T47D (cell line): ENCODE data around the gene ZNF268.

Experiments used
- DNase-seq, 2 experiments: peaks; one replicate each; pipeline versions ENCODE4 v3.0.0 to v3.0.0-alpha.2; 2011 to 2012; ENCODE audit warnings: low read depth in 1 of 2, low spot score in 1 of 2
- JUND ChIP-seq: IDR thresholded peaks from 2 replicates; pipeline ENCODE4 v1.6.1; 2012; ENCODE audit warnings: low read depth
- in situ Hi-C: cut with HindIII; loops from 2 replicates; pipeline ENCODE4 v1.10.0; 2016; ENCODE audit warnings: low sequenced_read_pairs, low pct_unique_long_range_greater_than_20kb

Gene ZNF268

DNA sequence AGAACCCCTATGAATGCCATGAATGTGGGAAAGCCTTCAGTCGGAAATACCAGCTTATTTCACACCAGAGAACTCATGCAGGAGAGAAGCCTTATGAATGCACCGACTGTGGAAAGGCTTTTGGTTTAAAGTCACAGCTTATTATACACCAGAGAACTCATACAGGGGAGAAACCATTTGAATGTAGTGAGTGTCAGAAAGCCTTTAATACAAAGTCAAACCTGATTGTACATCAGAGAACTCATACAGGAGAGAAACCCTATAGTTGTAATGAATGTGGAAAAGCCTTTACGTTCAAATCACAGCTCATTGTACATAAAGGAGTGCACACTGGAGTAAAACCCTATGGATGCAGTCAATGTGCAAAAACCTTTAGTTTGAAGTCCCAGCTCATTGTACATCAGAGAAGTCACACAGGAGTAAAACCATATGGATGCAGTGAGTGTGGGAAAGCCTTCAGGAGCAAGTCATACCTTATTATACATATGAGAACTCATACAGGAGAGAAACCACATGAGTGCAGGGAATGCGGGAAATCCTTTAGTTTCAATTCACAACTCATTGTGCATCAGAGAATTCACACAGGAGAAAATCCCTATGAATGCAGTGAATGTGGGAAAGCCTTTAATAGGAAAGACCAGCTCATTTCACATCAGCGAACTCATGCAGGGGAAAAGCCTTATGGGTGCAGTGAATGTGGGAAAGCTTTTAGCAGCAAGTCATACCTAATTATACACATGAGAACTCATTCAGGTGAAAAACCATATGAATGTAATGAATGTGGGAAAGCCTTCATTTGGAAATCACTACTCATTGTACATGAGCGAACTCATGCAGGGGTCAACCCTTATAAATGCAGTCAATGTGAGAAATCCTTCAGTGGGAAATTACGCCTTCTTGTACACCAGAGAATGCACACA is 22.3 kb downstream of the ZNF268 start:
- DNase-seq = peak in 1 of 2 experiments; percentile 52
- TF ChIP-seq JUND = no peak

DNA sequence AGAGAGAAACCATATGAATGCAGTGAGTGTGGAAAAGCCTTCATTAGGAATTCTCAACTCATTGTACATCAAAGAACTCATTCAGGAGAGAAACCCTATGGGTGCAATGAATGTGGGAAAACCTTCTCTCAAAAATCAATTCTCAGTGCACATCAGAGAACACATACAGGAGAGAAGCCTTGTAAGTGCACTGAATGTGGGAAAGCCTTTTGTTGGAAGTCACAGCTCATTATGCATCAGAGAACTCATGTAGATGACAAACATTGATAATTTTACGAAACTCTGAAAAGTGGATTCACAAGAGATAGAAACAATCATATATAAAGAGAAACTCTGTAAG is 22.9 kb downstream of the ZNF268 start:
- in situ Hi-C loops = no loop called here
- no peak for TF ChIP-seq JUND
- peak in 1 of 2 experiments; percentile 33 for DNase-seq

More for the DNA sequence above, 22.3 kb downstream of the ZNF268 start:
- in situ Hi-C loops = no loop called here

DNA sequence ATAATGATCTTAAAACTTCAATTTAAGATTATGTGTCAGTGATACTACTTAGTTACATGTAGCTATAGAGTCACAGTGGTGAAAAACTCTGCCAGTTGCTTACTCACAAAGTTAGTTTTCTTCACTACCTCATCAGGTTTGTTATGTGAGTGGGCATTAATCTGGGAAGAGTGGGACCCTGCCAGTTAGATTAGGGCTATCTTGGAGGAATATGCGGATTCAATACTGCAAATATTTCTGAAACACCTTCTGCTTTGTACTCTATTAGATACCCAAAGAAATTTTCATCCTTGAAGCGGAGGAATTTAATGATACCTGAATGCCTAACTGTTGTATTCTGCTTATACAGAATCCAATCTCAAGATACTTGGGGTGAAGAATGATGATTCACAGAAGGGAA is 25.1 kb downstream of the ZNF268 start:
- in situ Hi-C loops = no loop called here
- no peak for DNase-seq
- TF ChIP-seq JUND = no peak

DNA sequence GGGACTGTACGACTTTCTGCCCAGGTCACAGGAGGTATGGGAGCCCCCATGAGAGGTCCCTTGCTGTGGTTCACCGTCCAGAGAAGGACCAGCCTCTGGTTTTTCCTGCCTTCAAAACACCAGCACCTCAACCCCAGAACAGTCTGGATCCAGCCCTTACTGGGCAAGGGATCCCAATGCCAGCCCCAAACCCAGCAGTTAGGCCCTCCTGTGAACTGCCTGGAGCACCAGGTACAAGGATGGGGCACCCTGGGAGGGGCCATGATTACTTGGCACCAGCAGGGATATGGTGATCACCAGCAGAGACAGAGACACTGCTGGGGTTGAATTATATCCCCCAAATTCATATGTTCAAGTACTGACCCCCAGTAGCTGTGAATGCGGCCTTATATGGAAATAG is 34.4 kb downstream of the ZNF268 start:
- in situ Hi-C loops = no loop called here
- DNase-seq = no peak
- no peak for TF ChIP-seq JUND

DNA sequence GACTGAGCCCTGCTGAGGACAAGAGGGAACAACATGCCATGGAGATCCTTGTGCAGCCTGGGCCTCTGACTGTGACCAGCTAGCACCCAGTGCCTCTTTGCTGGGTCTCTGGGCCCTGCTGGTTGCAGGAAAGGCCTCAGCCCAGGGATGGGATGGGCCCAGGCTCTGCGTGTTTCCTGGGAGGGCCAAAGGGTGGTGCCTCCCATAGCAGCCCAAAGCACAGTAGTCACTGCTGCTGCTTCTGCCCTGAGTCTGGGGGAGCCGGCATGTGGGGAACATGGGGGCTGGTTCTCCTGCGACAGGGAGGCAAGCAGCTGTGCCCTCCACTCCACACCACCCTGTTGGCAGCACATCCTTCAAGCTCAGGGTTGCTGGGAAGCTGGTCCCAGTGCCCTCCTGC is 35.9 kb downstream of the ZNF268 start:
- TF ChIP-seq JUND = no peak
- in situ Hi-C loops = no loop called here
- no peak for DNase-seq

DNA sequence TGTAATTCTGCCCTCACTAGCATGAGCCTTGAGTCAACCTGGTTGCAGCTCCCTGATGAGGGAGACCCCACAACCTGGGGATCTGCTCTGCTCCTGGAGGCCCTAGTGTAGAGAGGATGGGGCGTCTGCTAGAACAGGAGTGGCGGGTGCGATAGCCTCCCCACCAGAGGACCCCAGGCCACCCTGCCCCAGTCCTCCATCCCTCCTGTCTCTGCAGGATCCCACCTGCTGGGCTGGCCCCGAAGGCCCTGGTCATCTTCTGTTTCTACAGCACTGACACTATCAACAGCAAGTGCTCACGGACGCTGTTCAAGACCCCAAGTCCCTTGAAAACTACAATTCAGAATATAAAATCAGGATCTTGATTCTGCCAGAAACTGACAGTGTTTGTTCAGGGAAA is 39.2 kb downstream of the ZNF268 start:
- no peak for TF ChIP-seq JUND
- in situ Hi-C loops = no loop called here
- DNase-seq = no peak

DNA sequence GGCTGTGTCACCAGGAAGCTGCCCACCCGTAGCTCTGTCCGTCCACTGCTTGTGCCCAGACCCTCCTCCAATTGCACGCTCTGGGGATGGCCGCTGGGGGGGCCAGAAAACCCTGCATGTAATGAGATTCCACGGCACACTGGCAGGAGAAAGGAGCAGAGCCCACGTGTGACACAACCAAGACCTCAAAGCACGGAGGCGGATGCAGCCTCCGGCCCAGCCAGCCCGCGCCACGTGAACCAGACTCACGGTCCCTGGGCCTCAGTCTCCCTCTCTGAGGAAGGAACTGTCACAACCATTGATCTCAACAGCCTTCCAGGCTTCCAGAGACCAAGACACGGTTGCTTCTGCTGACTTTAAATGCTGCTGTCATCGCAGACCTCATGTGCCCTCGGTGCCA is 39.9 kb downstream of the ZNF268 start:
- no peak for DNase-seq
- TF ChIP-seq JUND = no peak
- in situ Hi-C loops = no loop called here

DNA sequence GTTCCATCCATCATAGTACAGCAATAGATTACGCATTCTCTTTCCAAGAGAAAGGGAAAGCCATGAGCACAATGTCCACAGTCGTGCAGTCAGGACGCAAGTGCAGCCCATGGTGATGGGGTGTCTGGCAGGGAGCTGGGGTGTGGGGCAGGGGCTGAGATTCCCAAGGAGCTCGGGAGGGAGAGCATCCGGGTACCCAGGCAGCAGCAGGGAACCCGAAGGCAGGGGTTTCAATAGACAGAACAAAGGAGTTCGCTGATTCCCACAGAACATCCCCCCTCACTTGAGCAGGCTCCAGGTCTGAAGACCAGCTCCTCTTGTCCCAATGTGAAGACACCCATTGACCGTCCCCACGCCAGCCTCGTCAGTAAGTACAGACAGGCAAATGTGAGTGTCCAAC is 40.9 kb downstream of the ZNF268 start:
- no peak for DNase-seq
- in situ Hi-C loops = no loop called here
- no peak for TF ChIP-seq JUND

DNA sequence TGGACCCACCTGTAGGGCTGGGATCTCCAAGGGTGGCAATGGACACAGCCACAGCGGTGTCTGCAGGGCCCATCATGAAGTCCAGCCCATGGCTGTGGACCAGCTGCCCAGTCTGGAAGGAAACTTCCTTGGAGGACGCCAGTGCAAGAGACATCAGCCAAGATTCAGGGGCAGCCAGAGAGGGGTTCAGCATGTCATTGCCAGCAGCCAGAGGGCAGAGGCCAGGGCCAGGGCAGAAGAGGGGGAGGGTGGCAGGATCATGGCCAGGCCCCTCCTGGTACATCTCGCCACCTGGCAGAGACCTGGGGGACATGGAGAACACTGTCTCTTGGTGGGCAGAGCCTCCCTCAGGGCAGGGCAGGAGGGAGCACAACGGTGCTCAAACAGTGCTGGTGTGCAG is 44.2 kb downstream of the ZNF268 start:
- no peak for DNase-seq
- no peak for TF ChIP-seq JUND
- in situ Hi-C loops = no loop called here

DNA sequence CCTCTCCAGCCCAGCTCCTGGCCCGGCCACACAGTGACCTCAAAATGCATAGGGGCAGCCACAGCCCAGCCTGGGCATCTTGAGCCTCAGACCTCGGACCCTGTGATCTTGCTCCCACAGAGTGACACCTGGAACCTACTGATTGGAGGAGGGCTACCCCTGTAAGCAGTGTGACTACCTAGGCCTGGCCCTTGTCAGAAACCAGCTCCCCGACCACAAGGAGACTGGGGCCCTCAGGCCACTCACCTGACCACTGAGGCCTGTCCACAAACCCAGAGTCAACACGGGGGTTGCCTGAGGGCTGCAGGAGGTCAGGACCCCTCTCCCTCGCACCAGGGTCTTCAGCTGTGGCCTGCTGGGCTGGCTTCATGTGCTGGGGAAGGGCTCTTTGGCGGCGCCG is 45.4 kb downstream of the ZNF268 start:
- no peak for DNase-seq
- in situ Hi-C loops = no loop called here
- TF ChIP-seq JUND = no peak

DNA sequence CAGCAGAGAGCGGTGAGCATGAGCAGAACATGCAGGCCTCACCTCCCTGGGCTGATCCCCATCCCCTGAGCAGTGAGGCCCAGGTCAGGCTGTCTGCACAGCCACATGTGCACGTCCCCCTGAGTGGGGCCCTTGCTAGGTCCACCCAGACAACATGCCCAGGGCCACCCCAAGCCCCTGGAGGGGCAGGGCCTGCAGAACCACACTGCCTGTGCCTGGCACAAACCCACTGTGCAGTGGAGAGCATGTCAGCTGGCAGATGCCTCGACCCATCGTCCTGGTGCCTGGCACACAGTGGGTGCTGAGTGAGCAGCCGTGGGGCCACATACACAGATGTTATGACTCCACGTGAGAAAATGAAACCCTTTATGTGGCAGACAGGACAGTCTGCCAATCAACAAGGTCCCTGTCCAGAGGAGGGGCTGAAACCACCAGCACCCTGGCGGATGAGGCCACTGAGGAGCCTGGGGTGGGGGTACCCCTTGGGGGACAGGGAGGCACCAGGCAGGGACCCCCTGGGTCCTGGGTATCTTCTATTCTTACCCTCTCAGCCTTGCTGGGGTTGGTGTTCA is 46.1 kb downstream of the ZNF268 start:
- no peak for DNase-seq
- no peak for TF ChIP-seq JUND
- in situ Hi-C loops = no loop called here

DNA sequence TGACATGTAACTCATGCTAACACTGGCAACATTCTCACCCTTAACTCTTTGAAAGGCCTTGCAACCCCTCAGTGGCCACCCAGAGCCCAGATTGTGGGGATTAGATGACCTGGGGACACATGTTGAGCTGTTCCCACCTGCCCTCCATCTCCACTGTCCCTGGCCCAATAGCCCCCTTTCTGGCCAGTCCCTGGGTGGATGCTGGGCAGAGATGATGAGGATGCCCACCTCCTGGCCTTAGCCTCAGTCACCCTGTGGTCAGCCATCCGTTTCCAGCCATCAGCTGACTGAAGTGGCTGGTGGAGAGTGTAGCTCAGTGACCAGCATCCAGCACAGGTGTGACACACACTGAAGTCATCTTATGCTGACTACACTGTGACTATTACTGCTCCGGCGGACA is 49.7 kb downstream of the ZNF268 start:
- no peak for DNase-seq
- no peak for TF ChIP-seq JUND
- in situ Hi-C loops = no loop called here

DNA sequence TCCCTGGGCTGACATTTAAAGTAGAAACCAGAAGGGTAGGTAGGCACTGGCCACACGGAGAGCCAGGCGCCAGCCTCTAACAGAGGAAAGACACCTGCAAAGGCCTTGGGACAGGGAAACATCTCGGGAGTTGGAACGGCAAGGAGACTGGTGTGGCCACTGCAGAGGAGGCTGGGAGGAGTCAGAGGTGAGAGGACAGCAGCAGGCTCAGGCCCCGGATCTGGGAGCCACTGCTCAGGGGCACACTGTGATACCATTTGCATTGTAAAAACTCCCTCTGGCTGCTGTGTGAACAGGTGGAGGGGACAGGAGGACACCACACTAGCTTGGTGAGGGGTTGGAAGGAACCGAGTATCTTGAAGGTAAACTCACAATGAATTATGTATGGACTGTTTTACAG is 51.7 kb downstream of the ZNF268 start:
- no peak for DNase-seq
- TF ChIP-seq JUND = no peak
- in situ Hi-C loops = no loop called here
